MM.1S (cell line): Measurements from ENCODE around the gene MAPK8IP2.

ENCODE experiments used
- CTCF ChIP-seq: fragments of 300-600 bp; sonication (generic); IDR thresholded peaks from 2 replicates; pipeline ENCODE4 v1.5.1; 2016; ENCODE audit warnings: antibody characterized with exemption, low read length, mixed read lengths
- EZH2 ChIP-seq: fragments of 300-600 bp; sonication (generic); optimal IDR thresholded peaks from 2 replicates; pipeline ENCODE3; 2017; ENCODE audit warnings: low read depth, mild to moderate bottlenecking, antibody characterized with exemption, low read length, mixed read lengths
- EZH2phosphoT487 ChIP-seq: fragments of 300-600 bp; sonication (generic); IDR thresholded peaks from 2 replicates; pipeline ENCODE4 v1.6.1; 2018; ENCODE audit warnings: antibody characterized with exemption, low read length

- TF ChIP-seq CTCF (no peak), EZH2 (no peak), EZH2phosphoT487 (no peak)
These were observed 3.1 kb downstream of the MAPK8IP2 start for GRCh38 chr22:50603511-50604255.
